HG02642 (cell line): ENCODE measurements around the gene HSF2BP.
"Not testable (repeated sequence)": the region's sequence is repeated elsewhere in the genome, so short reads cannot be mapped to it uniquely, and the experiment has no call there.

ENCODE experiments used
- ATAC-seq: cut with Tn5 transposase; IDR thresholded peaks from one replicate; pipeline ENCODE4 v1.9.1; 2021; ENCODE audit warnings: mild to moderate bottlenecking; ENCODE audit not compliant: unreplicated experiment, poor library complexity

Gene HSF2BP

DNA sequence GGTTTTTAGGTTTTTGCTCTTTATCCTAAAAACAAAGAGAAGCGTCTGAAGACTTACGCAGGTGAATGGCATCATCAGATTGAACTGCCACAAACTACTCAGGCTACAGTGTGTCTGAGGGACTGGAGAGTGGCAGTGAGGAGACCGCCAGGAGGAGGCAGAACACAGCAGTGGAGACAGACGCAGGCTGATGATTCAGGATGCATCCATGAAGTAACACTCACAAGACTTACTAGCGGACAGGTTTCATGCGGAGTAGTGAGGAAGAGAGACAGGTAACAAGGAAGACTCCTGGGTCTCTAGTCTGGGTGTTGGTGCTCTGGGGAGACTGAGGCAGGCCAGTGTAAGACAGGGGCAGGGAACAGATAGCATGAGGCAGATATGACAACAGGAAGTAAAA is 5.7 kb downstream of the HSF2BP start:
- ATAC-seq, result no peak

DNA sequence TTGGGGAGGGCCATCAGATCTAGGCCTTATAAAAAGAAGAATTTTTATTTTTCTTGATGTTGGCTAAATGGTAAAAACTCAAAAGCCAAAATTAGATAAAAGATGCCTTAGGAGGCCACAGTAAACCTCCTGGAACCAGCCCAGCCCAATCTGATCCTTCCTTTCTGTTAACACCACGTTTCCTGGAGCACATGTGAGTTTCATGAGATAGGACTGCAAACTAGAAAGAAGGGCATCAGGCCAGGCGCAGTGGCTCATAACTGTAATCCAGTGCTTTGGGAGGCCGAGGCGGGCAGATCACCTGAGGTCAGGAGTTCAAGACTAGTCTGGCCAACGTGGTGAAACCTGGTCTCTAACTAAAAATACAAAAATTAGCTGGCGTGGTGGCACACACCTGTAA is 6.7 kb downstream of the HSF2BP start:
- no peak for ATAC-seq

DNA sequence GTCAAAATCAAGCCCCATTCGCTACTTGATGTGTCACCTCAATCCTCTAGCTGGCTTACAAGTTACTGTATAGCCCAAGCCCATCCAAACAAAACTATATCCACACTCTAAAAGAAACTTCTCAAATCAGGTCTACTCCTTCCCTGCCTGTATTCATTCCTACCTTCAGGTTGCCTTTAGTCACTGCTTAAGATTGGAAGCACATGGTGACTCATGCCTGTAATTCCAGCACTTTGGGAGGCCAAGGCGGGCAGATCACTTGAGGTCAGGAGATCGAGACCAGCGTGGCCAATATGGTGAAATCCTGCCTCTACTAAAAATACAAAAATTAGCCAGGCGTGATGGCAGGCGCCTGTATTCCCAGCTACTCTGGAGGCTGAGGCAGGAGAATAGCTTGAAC is 7.4 kb downstream of the HSF2BP start:
- not testable (repeated sequence) for ATAC-seq

DNA sequence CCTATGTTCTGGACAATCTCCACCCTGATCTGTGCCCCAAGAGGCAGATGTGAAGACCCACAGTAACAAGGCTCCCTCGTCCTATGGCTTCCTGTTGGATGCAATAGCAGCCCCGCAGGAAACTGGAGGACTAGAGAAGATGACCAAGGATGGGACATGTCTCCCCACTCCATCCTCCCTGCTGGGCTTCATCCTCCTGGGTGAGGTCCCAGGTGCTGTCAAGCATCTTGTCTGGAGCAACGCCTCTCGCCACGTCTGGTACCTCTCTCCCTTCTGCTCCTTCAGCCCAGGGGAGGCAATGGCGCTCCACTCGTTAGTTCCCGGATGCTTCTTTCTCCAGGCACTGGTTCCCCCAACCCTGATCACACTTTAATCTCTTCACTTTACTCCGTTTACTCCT is 11.1 kb downstream of the HSF2BP start:
- no peak for ATAC-seq

DNA sequence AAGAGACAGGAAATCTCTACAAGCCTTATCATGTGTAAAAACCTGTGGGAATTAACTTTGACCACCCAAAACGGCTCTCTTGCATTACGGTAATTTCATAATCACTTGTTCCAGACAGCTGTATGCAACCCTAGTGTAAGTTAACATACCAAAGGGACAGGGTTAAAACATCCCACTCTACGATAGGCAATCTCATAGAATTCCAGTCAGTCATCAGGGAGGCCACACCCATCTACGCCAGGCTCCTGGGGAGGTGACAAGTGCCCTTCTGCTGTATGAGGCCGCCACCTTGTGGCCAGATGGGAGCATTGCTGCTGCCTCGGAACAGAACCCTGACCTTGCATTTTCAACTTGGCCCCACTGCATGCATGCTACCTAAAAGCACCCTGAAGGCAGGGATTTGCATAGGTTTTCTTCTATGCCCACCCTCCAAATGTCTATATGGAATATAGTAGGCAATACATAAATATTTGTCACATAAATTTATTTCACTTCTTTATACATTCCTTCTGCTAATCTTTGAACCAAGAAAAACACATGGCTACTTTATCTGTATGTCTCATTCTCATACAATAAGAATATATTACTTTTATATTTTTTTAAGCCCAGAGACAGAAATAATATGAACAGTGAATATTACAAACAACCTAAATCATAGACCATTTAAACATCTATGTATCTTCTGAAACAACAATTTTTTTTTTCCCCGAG is 12.6 kb downstream of the HSF2BP start:
- ATAC-seq, result peak; percentile 82

DNA sequence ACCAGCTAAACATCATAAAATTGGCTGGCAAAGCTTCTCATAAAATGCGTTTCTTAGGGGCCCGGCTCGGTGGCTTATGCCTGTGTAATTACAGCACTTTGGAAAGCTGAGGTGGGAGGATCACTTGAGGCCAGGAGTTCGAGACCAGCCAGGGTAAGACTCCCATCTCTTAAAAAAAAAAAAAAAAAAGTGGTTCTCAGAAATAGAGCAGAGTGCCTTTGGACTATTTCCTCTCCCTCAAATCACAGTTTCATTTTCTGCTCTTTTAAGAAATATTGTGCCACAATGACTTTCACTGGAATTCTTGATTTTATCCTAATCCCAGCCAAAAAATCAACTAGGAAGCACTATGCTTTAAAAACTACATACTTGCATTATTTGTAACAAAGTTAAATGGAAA is 13.3 kb downstream of the HSF2BP start:
- no peak for ATAC-seq

DNA sequence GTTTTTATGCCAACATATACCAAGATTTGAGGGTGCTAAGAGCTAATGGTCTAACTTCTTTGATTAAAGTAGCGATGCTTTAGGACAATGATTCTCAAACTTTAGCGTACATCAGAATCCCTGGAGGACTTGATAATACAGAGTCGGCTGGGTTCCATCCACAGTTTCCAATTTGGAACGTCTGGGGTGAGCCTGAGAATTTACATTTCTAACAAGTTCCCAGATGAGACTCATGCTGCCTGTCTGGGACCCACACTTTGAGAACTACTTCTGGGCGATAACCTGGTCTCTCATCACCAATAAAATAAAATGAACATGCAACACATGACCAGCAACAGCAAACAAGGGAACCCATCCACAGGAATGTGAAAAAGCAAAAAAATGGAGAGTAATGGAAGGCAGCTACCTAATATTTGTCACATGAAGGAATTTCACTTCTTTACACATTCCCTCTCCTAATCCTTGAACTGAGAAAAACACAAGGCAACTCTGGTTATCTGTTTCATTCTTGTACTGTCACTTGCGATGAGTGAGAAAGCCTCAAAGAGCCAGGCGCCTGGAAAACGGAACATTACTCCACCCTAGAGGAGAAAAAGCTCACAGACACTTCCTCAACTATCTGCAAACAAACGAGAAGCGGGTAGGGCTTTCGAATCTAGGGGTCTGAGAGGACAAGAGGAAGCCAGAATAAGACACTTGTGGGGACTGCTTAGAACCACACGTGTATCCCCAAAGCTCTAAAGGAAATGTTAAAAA is 14.0 kb downstream of the HSF2BP start:
- ATAC-seq, result no peak

DNA sequence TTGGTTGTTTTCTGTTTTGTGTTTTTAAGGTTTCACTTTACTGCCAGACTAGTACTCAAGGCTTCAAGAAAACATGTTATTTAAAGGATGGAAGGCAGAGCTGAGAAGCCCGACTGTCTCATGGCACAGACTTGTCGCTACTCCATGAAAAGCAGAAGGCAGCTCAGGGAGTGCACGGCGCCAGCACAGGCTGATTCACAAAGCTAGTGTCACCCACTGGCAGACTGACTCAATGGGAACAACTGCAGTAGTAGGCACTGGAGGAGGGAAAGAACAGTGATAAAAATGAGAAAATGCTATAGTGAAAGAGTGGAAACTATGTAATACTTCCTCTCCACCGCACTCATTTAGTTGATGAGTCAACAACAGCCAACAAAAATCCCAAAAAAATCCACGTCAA is 14.7 kb downstream of the HSF2BP start:
- ATAC-seq, result no peak

DNA sequence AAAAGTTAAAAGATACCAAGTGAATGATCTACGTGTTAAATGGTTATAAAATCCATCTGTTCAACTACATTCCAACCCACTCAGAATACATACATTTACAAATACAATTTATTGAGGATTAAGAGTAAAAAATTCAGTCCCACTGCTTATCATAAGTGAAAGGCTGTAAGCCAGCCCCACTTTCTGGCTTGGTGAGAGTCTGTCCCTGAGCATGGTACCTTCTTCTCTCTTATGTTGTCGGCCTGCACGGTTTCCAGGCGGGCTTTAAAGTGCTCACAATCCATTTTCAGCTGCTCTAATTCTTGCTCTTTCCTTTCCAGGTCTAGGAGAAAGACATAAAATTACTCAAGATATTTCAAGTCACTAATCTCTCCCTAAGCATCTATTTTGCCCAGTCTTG is 15.2 kb downstream of the HSF2BP start:
- no peak for ATAC-seq

DNA sequence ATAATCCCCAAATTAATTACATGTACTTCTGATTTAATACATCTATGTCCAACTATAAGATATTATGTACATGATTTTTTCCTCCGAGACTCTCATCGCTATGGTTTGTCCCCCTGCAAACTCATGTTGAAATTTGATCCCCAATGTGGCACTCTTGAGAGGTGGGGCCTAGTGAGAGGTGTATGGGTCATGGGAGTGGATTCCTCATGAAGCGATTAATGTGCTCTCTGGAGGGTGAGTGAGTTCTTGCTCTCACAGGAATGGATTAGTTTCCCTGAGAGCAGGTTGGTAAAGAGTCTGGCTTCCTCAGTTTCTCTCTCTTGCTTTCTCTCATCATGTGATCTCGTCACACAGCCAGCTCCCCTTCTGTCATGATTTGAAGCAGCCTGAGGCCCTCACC is 16.1 kb downstream of the HSF2BP start:
- no peak for ATAC-seq

DNA sequence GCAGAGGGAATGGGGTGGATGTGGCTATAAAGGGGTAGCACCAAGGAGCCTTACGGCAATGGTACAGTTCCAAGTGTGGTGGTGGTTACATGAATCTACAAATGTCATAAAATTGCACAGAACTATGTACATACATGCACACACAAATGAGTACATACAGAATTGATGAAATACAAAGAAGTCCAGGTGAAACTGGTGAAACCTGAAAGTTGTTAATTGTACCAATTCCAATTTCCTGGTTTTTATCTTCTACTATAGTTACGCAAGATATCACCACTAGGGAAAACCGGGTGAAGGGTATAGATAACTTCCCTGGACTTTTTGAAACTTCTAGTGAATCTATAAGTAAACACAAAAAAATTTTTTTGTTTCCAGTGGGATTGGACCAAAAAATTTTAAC is 18.9 kb downstream of the HSF2BP start:
- no peak for ATAC-seq

DNA sequence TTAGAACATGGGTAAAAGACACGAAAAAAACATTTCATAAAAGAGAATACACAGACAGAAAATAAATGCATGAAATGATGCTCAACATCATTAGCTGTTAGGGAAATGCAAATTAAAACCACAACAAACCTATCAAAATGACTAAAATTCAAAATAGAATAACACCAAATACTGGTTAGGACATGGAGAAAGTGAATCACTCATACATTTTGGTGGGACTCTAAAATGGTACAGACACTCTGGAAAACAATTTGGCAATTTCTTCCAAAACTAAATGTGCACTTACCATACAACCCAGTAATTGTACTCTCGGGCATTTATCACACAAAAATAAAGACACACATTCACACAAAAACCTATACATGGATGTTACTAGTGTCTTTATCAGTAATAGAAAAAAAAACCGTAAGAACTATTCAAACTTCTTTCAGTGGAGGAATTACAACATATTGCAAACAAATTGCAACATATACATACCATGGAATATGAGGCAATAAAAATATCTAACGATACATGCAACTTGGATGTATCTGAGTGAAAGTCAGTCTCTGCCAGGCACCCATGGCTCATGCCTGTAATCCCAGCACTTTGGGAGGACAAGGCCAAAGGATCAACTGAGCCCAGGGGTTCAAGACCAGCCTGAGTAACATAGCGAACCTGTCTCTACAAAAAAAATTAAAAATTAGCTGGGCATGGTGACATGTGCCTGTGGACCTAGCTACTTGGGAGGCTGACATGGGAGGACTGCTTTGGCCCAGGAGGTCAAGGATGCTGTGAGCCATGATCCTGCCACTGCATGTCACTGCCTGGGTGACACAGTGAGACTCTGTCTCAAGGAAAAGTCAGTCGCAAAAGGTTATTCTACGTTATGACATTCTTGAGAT is 19.6 kb downstream of the HSF2BP start:
- no peak for ATAC-seq

DNA sequence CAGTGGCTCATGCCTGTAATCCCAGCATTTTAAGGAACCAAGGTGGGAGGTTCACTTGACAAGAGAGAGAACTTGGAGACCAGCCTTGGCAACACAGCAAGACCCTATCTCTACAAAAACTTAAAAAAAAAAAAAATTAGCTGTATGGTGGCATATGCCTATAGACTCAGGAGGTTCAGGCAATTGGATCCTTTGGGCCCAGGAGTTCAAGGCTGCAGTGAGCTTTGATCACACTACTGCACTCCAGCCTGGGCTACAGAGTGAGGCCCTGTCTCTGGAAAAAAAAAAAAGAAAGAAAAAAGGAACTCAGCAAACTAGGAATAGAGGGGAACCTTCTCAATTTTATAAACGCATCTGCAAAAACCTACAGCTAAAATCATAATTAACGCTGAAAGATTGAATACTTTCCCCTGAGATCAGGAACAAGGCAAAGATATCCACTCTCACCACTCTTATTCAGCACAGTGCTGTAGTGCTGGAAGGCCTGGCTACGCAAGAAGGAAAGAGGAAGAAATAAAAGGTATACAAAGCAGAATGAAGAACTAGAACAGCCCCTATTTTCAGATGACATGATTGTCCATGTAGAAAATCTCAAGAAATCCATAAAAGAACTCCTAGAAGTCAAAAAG is 21.6 kb downstream of the HSF2BP start:
- ATAC-seq, result no peak

DNA sequence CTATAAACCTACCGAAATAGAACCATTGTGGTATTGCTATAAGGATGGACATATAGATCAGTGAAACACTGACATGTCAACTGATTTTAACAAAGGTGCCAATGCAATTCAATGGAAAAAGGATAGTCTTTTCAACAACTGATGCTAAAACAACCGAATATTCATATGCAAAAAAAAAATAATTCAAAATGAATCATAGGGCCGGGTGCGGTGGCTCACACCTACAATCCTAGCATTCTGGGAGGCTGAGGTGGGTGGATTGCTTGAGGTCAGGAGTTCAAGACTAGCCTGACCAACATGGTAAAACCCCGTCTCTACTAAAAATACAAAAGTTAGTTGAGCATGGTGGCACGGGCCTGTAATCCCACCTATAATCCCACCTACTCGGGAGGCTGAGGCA is 23.9 kb downstream of the HSF2BP start:
- ATAC-seq, result no peak

DNA sequence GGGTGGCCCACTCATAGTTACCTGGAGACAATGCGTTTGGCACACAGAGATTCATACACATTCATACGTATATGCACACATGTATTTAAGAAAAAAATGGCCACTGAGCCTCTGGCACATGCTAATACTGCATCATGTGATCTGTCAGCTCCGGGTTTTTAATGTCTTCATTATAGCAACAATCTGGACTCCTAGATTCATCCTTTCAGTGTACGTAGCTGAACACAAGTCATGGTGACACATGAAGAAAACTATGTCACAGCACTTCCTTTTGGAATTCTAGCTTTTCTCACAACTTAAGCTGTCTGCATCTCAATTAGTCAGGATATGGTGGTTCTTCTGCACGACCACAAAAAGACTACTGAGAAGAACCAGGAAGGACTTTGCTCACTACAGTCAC is 24.7 kb downstream of the HSF2BP start:
- no peak for ATAC-seq

DNA sequence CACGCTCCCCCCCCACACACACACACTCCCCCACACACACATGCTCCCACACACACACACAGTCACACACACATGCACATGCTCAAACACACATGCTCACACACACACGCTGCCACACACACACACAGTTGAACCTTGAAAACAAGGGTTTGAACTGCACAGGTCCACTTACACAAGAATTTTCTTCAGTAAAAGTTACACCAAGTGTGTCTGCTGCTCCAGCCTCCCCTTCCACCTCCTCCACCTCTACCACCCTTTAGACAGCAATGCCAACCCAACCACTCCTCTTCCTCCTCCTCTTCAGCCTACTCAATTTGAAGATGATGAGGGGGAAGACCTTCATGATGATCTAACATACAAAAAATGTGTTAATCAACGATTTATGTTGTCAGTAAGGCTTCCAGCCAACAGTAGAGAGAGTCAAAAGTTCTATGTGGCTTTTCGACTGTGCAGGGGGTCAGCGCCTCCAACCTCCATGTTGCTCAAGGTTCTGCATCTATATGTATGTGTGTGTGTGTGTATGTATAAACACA is 26.8 kb downstream of the HSF2BP start:
- no peak for ATAC-seq

DNA sequence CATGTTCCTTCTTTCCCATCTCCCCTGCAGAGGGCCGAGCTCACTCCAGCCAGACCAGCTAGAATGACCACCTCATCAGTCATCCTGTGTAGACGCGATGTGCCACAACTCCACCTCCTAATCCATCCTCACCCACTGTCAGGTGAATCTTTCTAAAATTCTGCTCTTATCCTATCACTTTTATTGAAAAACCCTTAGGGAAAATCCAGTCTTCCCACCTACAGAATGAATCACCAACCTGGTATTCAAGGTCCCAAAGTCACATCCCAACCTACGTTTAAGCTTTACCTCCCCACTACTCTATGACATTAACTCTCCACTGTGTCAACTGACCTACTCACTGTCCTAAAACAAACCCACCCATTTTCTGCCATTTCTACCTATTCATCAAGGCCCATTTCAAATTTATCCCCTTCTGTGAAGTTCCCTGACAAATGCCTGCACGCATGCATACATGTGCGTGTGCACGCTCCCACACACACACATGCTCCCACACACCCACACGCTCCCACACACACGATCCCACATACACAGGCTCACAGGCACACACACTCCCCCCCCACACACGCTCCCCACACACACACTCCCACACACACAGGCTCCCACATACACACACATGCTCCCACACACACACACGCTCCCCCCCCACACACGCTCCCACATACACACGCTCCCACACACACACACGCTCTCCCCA is 27.7 kb downstream of the HSF2BP start:
- ATAC-seq, result no peak

DNA sequence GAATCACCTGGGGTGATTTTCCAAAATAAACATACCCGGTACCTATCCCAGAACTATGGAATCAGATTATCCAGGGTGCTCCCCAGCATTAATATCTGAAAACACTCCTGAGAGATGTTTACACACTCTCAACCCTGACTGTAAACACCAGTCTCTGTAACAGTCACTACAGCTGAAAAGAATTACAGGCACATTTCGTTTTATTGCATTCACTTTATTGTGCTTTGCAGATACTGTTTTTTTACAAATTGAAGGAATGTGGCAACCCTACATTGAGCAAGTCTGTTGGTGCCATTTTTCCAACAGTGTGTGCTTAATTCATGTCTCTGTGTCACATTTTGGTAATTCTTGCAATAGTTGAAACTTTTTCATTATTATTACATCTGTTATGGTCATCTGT is 31.8 kb downstream of the HSF2BP start:
- no peak for ATAC-seq

DNA sequence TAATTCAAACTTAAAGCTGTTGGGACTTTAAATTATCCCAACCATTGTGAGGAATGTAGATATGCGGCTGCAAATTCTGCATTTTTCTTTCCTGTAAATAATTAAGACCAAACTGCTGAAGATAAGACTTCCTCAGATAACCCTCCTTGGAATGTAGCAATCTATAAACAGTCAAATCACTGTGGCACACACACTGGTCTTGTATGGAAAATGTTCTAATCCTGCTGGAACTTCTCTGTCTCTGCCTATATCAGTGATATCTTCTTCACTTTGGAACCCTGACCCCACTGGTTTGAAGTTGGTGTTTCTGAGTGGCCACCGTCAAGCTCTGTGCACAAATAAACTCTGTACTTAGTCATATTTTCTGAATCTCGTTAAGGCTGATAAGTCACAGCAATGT is 32.9 kb downstream of the HSF2BP start:
- ATAC-seq, result no peak

DNA sequence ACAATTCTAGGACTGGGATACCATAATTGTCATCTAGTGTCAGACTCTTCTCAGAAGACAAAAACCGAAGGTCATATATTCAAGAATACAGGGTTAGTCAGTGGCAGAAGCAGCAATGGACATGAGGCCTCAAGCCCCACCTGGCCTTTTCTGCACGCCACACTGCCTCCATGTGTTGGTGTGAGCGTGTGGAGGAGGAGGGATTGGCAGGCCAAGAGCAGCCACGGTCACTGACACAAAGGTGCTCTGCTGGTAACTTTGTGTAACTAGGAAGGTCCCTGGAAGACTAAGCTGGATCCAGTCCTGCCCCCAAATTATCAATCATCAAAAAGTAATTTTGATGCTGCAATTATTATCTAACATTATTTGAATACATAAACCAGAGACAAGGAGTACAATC is 34.9 kb downstream of the HSF2BP start:
- ATAC-seq, result no peak
